Testis (tissue), 2 donors: Measurements from ENCODE around the gene ANAPC13.

ENCODE experiments used
- POLR2A ChIP-seq: fragments of 450-650 bp; IDR thresholded peaks from one replicate; pipeline ENCODE4 v1.6.1; 2017; ENCODE audit warnings: antibody characterized with exemption, mild to moderate bottlenecking, moderate library complexity
- TF ChIP-seq, protein P1 (sequence below), 3 experiments: fragments of 450-650 bp in 2 of 3; fragments of 200-600 bp in 1 of 3; sonication (generic) in 1 of 3; IDR thresholded peaks; one replicate each; pipeline ENCODE4 v1.5.1; 2016 to 2019; ENCODE audit warnings: antibody characterized with exemption in 3 of 3, mild to moderate bottlenecking in 2 of 3, moderate library complexity in 1 of 3

GRCh38 chr3:134446800-134447199 lies 39.0 kb downstream of the ANAPC13 start:
- TF ChIP-seq, protein P1, sequence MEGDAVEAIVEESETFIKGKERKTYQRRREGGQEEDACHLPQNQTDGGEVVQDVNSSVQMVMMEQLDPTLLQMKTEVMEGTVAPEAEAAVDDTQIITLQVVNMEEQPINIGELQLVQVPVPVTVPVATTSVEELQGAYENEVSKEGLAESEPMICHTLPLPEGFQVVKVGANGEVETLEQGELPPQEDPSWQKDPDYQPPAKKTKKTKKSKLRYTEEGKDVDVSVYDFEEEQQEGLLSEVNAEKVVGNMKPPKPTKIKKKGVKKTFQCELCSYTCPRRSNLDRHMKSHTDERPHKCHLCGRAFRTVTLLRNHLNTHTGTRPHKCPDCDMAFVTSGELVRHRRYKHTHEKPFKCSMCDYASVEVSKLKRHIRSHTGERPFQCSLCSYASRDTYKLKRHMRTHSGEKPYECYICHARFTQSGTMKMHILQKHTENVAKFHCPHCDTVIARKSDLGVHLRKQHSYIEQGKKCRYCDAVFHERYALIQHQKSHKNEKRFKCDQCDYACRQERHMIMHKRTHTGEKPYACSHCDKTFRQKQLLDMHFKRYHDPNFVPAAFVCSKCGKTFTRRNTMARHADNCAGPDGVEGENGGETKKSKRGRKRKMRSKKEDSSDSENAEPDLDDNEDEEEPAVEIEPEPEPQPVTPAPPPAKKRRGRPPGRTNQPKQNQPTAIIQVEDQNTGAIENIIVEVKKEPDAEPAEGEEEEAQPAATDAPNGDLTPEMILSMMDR (IDR thresholded peaks at IDR 0.05), result no peak
- TF ChIP-seq POLR2A, result no peak
